ENCODE data around the gene BRF1.

Gene BRF1

DNA sequence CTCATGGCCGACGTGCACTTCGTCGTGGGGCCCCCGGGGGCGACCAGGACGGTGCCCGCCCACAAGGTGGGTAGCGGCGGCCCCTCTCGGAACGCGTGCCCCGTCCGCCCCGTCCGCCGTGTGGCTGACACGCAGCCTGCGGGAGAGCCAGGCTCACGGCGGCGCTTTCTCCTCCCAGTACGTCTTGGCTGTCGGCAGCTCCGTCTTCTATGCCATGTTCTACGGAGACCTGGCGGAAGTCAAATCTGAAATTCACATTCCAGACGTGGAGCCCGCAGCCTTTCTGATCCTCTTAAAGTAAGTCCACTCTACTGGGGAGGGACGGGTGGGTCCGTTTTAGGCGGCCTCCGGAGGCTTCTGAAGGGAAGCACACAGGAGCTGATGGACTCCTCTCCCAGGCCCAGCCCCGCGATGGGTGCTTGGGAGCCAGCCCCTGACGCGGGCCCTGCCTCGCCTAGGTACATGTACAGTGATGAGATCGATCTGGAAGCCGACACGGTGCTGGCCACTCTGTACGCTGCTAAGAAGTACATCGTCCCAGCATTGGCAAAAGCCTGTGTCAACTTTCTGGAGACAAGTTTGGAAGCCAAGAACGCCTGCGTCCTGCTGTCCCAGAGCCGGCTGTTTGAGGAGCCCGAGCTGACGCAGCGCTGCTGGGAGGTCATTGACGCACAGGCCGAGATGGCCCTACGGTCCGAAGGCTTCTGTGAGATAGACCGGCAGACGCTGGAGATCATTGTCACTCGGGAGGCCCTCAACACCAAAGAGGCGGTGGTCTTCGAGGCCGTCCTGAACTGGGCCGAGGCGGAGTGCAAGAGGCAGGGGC, 51.4 kb downstream of the BRF1 start:
- Histone ChIP-seq H3K27me3 (ENCODE audit: control insufficient read depth, insufficient read depth, low read length) (no peaks in the 10 kb centered on the region), H3K4me3 (ENCODE audit: low read depth, low read length) (peak overlapping the region; percentile 18), H3K9me3 (ENCODE audit: control insufficient read depth, insufficient read depth, low read length) (no peaks in the 10 kb centered on the region), H3K4me1 (ENCODE audit: control insufficient read depth, insufficient read depth, low read length) (peaks cover 3% of the 10 kb centered on the region), H3K36me3 (ENCODE audit: control insufficient read depth, insufficient read depth, low read length) (peaks cover 15% of the 10 kb centered on the region), H3K9ac (ENCODE audit: low read depth, low read length) (no peak overlapping the region)

DNA sequence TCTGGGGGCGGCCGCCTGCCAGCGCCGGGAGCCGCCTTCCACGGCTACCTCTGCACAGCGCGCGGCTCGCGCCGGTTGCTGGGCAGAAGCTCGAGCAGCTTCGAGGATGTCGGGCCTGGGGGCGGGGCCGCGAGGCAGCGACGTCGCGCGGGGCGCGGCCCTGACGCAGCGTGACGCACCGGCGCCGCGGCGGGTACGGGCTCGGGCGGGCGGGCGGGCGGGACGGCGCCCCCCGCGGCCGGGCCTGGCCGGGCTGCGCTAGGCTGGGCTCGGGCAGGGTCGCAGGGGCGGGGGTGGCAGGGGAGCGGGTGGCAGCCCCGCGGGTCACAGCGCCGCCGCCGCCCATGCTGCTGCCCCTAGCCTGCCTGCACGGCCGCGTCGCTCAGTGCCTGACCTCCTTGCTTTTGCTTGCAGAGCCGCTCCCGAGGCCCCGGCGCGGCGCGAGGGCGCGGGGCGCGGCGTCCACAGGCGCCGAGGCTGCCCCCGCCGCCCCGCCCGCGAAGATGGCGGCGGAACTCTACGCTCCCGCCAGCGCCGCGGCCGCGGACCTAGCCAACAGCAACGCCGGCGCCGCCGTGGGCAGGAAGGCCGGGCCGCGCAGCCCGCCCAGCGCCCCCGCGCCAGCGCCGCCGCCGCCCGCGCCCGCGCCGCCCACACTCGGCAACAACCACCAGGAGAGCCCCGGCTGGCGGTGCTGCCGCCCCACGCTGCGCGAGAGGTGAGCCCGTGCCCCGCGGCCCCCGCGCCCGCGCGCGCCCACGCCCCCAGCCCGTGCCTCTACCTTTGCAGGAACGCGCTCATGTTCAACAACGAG, 52.2 kb downstream of the BRF1 start, which contains the start of gene BTBD6:
Gene BTBD6, plus strand, starts transcription at position 166 of the 814 bp plus-strand sequence. Its CDS starts 179 bp downstream, at position 345.
- Histone ChIP-seq H3K9me3 (ENCODE audit: control insufficient read depth, insufficient read depth, low read length) (no peaks in the 10 kb centered on the region), H3K27me3 (ENCODE audit: control insufficient read depth, insufficient read depth, low read length) (no peaks in the 10 kb centered on the region), H3K4me3 (ENCODE audit: low read depth, low read length) (peak within 1 kb of the TSS; percentile 60), H3K36me3 (ENCODE audit: control insufficient read depth, insufficient read depth, low read length) (peaks cover 15% of the 10 kb centered on the region), H3K4me1 (ENCODE audit: control insufficient read depth, insufficient read depth, low read length) (peaks cover 3% of the 10 kb centered on the region), H3K9ac (ENCODE audit: low read depth, low read length) (peak within 1 kb of the TSS; percentile 47)

DNA sequence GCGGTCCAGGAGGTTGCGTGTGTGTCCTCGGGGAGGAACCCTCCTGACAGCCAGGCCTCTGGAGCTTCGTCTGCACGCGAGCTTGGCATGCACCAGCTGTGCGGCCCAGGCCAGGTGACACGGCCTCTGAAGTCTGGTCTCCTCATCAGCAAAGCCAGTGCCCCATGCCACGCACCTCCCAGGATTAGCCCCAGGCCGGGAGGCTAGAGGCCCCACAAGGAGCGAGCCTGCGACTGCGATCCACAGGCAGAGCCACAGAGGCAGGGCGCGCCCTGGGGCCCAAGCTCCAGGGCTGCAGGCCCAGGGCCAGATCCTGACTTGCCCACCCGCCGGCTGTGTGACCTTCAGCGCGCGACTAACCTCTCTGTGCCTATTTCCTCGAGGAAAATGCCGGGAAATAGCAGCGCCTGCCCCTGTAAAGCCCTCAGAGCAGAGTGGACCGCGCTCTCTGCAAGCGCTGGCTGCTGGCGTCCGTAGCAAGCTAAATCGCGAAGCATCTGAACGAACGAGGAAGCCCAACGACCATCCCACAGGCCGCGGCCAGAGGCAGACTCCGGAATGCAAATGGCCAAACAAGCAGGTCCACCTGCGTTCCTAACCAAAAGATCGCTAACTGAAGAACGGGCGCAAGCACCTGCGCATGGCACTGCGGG, 53.0 kb downstream of the BRF1 start:
- H3K27me3 ChIP-seq (ENCODE audit: control insufficient read depth, insufficient read depth, low read length), result no peaks in the 10 kb centered on the region
- H3K9me3 ChIP-seq (ENCODE audit: control insufficient read depth, insufficient read depth, low read length), result no peaks in the 10 kb centered on the region
- H3K36me3 ChIP-seq (ENCODE audit: control insufficient read depth, insufficient read depth, low read length), result peaks cover 14% of the 10 kb centered on the region
- H3K4me3 ChIP-seq (ENCODE audit: low read depth, low read length), result peak overlapping the region; percentile 60
- H3K9ac ChIP-seq (ENCODE audit: low read depth, low read length), result peak overlapping the region; percentile 47
- peaks cover 3% of the 10 kb centered on the region for H3K4me1 ChIP-seq (ENCODE audit: control insufficient read depth, insufficient read depth, low read length)

DNA sequence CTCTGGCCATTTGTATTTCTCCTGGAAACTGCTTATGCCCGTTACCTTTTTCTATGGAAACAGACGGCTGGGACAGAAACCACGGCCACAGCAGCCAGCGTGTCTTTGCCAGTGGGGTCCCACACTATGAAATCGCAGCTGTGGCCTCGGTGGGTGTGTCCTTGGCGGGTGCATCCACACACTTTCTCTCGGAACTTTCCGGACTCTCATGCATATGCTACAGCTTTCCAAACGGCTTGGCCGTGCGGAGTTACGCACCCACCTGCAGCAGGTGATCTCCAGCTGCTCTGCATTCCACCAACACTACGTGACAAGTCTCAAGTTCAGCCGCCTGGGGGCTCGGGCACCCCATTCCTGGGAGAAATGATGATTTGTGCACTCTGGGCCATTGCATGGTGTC, 53.8 kb downstream of the BRF1 start:
- H3K4me3 ChIP-seq (ENCODE audit: low read depth, low read length), result no peak overlapping the region
- no peak overlapping the region for H3K9ac ChIP-seq (ENCODE audit: low read depth, low read length)
- H3K9me3 ChIP-seq (ENCODE audit: control insufficient read depth, insufficient read depth, low read length), result no peaks in the 10 kb centered on the region
- peaks cover 7% of the 10 kb centered on the region for H3K36me3 ChIP-seq (ENCODE audit: control insufficient read depth, insufficient read depth, low read length)
- H3K4me1 ChIP-seq (ENCODE audit: control insufficient read depth, insufficient read depth, low read length), result peaks cover 3% of the 10 kb centered on the region
- no peaks in the 10 kb centered on the region for H3K27me3 ChIP-seq (ENCODE audit: control insufficient read depth, insufficient read depth, low read length)

DNA sequence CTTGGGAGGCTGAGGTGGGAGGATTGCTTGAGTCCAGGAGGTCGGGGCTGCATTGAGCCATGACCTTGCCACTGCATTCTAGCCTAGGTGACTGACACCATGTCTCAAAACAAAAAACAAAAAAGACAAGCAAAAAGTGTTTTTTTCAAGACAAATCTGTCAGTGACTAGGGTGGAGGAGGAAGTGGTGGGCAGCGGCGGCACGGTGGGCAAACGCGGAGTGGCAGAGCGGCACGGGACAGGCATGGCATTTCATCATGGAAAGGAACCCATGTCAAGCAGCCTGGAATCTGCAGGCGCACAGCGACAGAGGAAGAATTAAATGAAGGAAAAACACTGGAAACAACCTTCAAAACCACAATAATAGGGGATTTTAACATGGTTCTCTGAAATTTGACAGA, 56.5 kb downstream of the BRF1 start:
- Histone ChIP-seq H3K36me3 (ENCODE audit: control insufficient read depth, insufficient read depth, low read length) (peaks cover 12% of the 10 kb centered on the region), H3K27me3 (ENCODE audit: control insufficient read depth, insufficient read depth, low read length) (no peaks in the 10 kb centered on the region), H3K4me3 (ENCODE audit: low read depth, low read length) (no peak overlapping the region), H3K4me1 (ENCODE audit: control insufficient read depth, insufficient read depth, low read length) (peaks cover 3% of the 10 kb centered on the region), H3K9me3 (ENCODE audit: control insufficient read depth, insufficient read depth, low read length) (no peaks in the 10 kb centered on the region), H3K9ac (ENCODE audit: low read depth, low read length) (no peak overlapping the region)

DNA sequence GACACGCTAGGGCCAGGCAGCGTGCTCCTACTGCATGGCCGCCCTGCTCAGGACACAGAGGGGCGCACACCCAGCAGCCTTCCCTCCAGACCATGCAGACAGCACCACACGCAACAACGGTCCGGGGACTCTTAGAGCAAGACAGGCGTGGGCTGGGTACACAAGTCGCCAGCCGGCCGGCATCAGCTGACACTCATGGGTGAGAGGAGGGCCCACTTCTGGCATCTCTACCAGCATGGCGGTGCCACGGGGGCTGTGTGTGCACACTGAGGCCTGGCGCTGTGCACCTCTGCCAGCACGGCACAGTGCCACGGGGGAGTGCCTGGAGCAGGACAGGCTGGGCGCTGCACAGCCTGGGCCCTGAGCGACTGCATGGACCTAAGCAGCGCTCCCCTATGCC, 59.2 kb downstream of the BRF1 start:
- Histone ChIP-seq H3K9me3 (ENCODE audit: control insufficient read depth, insufficient read depth, low read length) (no peaks in the 10 kb centered on the region), H3K4me1 (ENCODE audit: control insufficient read depth, insufficient read depth, low read length) (no peaks in the 10 kb centered on the region), H3K27me3 (ENCODE audit: control insufficient read depth, insufficient read depth, low read length) (no peaks in the 10 kb centered on the region), H3K9ac (ENCODE audit: low read depth, low read length) (no peak overlapping the region), H3K4me3 (ENCODE audit: low read depth, low read length) (no peak overlapping the region), H3K36me3 (ENCODE audit: control insufficient read depth, insufficient read depth, low read length) (peaks cover 12% of the 10 kb centered on the region)

DNA sequence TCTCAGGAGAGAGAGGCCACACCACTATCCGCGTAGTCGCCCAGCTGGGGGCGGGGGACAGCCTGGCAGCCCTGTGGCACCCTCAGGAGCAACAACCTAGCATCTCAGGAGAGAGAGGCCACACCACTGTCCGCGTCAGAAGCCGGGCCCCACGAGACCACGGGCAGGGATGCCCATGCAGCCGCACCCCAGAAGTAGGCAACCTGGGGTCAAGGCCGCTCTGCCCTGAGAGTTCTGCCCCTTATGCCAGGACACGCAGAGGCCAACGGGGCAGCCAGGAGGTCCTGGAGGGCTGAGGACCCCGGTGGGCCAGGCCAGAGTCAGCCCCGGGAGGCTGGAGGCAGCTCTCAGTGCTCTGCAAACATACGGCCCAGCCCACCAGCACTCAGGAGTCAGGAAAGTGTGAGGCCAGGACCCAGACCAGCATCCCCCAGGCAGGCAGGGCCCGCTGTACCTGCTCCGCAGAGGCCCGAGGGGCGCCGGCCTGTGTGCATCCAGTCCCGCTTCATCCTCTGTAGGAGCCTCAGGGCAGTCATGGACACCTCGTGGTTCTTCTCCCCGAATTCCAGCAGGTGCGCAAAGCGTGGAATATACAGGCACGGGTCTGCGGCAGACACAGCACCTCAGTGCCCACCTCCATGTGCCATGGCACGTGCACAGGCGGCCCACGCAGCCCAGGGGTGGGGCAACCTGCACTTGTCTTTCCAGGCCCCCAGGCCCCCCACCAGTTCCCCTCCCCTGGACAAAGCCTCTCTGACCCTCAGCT, 59.8 kb downstream of the BRF1 start:
- no peak overlapping the region for H3K9ac ChIP-seq (ENCODE audit: low read depth, low read length)
- peaks cover 12% of the 10 kb centered on the region for H3K36me3 ChIP-seq (ENCODE audit: control insufficient read depth, insufficient read depth, low read length)
- H3K4me3 ChIP-seq (ENCODE audit: low read depth, low read length), result no peak overlapping the region
- no peaks in the 10 kb centered on the region for H3K4me1 ChIP-seq (ENCODE audit: control insufficient read depth, insufficient read depth, low read length)
- H3K27me3 ChIP-seq (ENCODE audit: control insufficient read depth, insufficient read depth, low read length), result no peaks in the 10 kb centered on the region
- H3K9me3 ChIP-seq (ENCODE audit: control insufficient read depth, insufficient read depth, low read length), result no peaks in the 10 kb centered on the region

DNA sequence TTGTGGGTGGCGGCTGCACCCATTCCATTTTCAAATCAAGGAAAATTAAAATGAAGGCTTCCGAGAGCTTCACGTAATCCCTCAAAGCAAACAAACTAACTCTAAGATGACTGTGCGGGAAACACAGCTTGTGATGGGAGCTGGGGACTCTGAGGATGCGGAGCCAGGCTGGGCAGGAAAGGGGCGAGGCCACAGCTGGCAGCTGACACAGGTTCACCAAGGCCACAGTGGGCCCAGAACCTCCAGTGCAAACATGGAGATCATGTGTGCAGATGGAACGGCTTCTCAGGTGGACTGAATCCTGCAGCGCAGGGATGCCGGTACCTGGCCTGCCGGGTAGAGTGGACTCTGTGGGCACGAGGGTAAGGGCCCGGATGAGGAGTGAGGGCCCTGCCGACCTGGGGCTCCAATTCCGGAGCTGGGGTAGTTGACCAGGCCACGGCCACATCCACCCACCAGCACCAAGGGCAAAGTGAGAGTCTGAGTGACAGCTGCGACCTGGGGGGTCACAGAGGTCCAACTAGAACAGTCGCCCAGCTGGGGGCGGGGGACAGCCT, 71.6 kb downstream of the BRF1 start:
- H3K9ac ChIP-seq (ENCODE audit: low read depth, low read length), result no peak overlapping the region
- no peaks in the 10 kb centered on the region for H3K4me1 ChIP-seq (ENCODE audit: control insufficient read depth, insufficient read depth, low read length)
- no peaks in the 10 kb centered on the region for H3K9me3 ChIP-seq (ENCODE audit: control insufficient read depth, insufficient read depth, low read length)
- no peaks in the 10 kb centered on the region for H3K27me3 ChIP-seq (ENCODE audit: control insufficient read depth, insufficient read depth, low read length)
- H3K36me3 ChIP-seq (ENCODE audit: control insufficient read depth, insufficient read depth, low read length), result peaks cover 6% of the 10 kb centered on the region
- H3K4me3 ChIP-seq (ENCODE audit: low read depth, low read length), result no peak overlapping the region

DNA sequence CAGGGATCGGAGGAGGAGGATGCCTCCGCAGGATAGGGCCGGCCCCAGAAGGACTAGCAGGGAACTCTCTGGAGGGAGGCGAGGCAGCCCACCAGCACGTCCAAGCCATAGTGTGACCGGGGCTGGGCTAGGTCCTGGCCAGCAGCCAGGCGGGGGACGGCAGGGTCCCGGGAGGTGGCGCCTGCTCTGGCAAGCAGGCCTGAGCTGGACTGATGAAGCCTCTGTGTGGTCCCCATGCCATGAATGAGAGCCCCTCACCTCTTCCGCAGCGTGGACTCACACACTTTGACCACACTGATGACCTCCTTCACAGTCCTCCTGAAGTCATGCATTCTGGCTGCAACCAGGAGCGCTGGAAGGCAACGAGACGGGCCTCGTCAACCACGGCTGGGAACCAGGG, 72.2 kb downstream of the BRF1 start:
- no peak overlapping the region for H3K4me3 ChIP-seq (ENCODE audit: low read depth, low read length)
- H3K36me3 ChIP-seq (ENCODE audit: control insufficient read depth, insufficient read depth, low read length), result peaks cover 6% of the 10 kb centered on the region
- H3K9me3 ChIP-seq (ENCODE audit: control insufficient read depth, insufficient read depth, low read length), result no peaks in the 10 kb centered on the region
- H3K9ac ChIP-seq (ENCODE audit: low read depth, low read length), result no peak overlapping the region
- H3K4me1 ChIP-seq (ENCODE audit: control insufficient read depth, insufficient read depth, low read length), result no peaks in the 10 kb centered on the region
- H3K27me3 ChIP-seq (ENCODE audit: control insufficient read depth, insufficient read depth, low read length), result no peaks in the 10 kb centered on the region

DNA sequence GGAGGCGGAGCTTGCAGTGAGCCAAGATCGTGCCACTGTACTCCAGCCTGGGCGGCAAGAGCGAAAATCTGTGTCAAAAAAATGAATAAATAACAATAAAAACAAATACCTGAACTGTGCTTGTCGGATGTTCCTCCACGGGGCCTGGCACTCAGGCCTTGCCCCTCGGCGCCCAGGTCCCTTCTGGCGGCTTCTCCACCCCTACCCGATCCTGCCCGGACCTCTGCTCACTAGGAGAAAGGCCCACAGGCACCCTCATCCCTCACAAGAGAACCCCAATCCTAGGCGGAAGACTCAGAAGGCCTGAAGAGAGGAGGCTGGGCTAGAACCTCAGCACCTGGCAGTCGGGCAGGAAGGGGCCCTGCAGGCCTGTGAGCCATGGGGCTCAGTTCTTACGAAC, 73.5 kb downstream of the BRF1 start:
- Histone ChIP-seq H3K9me3 (ENCODE audit: control insufficient read depth, insufficient read depth, low read length) (no peaks in the 10 kb centered on the region), H3K4me3 (ENCODE audit: low read depth, low read length) (no peak overlapping the region), H3K4me1 (ENCODE audit: control insufficient read depth, insufficient read depth, low read length) (no peaks in the 10 kb centered on the region), H3K27me3 (ENCODE audit: control insufficient read depth, insufficient read depth, low read length) (no peaks in the 10 kb centered on the region), H3K36me3 (ENCODE audit: control insufficient read depth, insufficient read depth, low read length) (peaks cover 9% of the 10 kb centered on the region), H3K9ac (ENCODE audit: low read depth, low read length) (no peak overlapping the region)

DNA sequence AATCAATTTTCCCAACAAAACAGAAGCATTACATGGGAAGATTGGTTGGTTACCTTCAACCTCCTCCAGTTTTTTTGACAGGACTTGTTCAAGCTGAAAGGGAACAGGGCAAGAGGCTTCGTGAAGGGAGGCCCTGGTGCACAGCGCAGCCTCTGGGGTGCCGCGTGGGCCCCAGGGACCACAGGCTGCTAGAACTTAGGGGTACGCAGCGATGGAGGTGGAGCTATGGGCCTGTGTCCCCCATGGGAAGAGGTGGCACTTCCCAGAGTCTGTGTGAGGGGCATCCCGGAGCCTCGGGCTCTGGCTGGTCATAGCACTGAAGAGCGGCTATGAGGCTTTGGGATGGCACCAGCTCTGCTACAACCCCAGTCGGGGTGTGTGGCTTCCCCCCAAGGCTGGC, 74.6 kb downstream of the BRF1 start:
- H3K27me3 ChIP-seq (ENCODE audit: control insufficient read depth, insufficient read depth, low read length), result no peaks in the 10 kb centered on the region
- H3K4me1 ChIP-seq (ENCODE audit: control insufficient read depth, insufficient read depth, low read length), result no peaks in the 10 kb centered on the region
- H3K36me3 ChIP-seq (ENCODE audit: control insufficient read depth, insufficient read depth, low read length), result peaks cover 9% of the 10 kb centered on the region
- H3K9ac ChIP-seq (ENCODE audit: low read depth, low read length), result no peak overlapping the region
- H3K4me3 ChIP-seq (ENCODE audit: low read depth, low read length), result no peak overlapping the region
- H3K9me3 ChIP-seq (ENCODE audit: control insufficient read depth, insufficient read depth, low read length), result no peaks in the 10 kb centered on the region
